IPS-15b (cell line): ENCODE data around the gene CISD1.
"Not testable (repeated sequence)": the region's sequence is repeated elsewhere in the genome, so short reads cannot be mapped to it uniquely, and the experiment has no call there.

Experiments
- H3K27me3 ChIP-seq: one replicate; pipeline ENCODE4 v1.6.1; 2013; ENCODE audit warnings: low read length; ENCODE audit not compliant: control insufficient read depth, insufficient read depth
- H3K36me3 ChIP-seq: one replicate; pipeline ENCODE4 v1.6.1; 2013; ENCODE audit warnings: low read length; ENCODE audit not compliant: control insufficient read depth, insufficient read depth
- H3K4me1 ChIP-seq: one replicate; pipeline ENCODE4 v1.6.1; 2013; ENCODE audit warnings: mild to moderate bottlenecking, low read length; ENCODE audit not compliant: control insufficient read depth, insufficient read depth
- H3K4me3 ChIP-seq: one replicate; pipeline ENCODE4 v1.5.1; 2013; ENCODE audit warnings: low read depth, low read length
- H3K9ac ChIP-seq: one replicate; pipeline ENCODE4 v1.6.1; 2013; ENCODE audit warnings: low read depth, mild to moderate bottlenecking, low read length
- H3K9me3 ChIP-seq: one replicate; pipeline ENCODE4 v1.6.1; 2013; ENCODE audit warnings: mild to moderate bottlenecking, low read length; ENCODE audit not compliant: control insufficient read depth, insufficient read depth

Gene CISD1

DNA sequence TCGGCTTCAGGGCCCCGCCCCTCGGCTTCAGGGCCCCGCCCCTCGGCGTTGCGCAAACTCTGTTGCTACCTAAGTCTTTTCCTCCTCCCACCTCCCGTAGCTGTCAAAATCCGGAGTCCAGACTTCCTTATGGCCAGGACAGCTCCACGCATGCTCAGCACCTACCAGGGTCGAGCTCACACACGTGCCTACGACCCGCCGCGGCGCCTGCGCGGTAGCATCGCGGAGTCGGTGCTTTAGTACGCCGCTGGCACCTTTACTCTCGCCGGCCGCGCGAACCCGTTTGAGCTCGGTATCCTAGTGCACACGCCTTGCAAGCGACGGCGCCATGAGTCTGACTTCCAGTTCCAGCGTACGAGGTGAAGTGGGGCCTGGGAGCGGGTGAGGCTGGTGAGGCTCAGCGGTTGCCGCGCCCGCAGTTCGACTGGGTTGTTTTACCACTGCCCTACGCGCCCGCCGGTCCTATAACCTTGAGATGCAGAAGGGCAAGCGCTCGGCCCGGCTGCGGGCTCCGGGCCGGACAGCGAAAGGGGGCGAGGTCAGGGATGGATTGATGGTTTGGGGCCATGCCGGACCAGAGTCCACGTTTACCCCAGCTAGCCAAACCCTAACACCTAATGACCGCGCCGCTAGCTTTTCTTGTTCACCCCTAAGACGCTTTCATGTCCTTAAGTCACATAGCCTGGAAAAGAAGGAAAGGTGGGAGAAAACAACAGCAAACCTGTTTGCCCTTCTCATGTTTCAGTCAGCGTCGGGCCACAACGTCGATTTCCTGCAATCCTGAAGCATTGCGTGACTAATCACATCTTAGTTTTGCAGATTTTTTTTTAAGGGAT is at the start of gene CISD1:
Gene CISD1 (plus strand): TSS at position 217 of the 836 bp plus-strand sequence. CDS start 112 bp downstream, at position 329.
- H3K27me3 ChIP-seq: no peaks in the 10 kb centered on the region
- H3K9me3 ChIP-seq: no peaks in the 10 kb centered on the region
- H3K4me1 ChIP-seq: peaks cover 7% of the 10 kb centered on the region
- no peaks in the 10 kb centered on the region for H3K36me3 ChIP-seq
- H3K4me3 ChIP-seq: peak within 1 kb of the TSS; percentile 96
- peak within 1 kb of the TSS; percentile 71 for H3K9ac ChIP-seq

DNA sequence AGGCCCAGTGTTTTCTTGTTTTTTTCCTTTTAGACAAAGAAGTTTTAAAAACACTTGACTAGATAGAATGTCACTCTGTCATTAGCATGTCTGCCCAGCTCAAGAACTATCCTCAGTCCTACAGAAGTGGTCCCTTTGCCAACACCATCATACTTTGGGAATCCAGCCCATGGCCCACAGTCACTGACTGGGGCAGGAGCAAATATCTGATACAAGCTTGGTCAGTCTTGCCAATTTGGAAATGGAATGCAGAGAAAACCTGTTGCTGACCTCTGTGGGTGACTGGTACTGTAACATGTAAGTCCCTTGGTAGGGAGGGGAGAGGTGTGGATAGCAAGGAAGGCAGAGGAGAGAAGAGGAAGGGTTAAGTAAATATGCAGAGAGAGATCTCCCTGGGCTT is 49.1 kb upstream of the CISD1 start:
- Histone ChIP-seq H3K9me3 (no peaks in the 10 kb centered on the region), H3K36me3 (no peaks in the 10 kb centered on the region), H3K4me3 (no peak overlapping the region), H3K27me3 (no peaks in the 10 kb centered on the region), H3K4me1 (no peaks in the 10 kb centered on the region), H3K9ac (no peak overlapping the region)

DNA sequence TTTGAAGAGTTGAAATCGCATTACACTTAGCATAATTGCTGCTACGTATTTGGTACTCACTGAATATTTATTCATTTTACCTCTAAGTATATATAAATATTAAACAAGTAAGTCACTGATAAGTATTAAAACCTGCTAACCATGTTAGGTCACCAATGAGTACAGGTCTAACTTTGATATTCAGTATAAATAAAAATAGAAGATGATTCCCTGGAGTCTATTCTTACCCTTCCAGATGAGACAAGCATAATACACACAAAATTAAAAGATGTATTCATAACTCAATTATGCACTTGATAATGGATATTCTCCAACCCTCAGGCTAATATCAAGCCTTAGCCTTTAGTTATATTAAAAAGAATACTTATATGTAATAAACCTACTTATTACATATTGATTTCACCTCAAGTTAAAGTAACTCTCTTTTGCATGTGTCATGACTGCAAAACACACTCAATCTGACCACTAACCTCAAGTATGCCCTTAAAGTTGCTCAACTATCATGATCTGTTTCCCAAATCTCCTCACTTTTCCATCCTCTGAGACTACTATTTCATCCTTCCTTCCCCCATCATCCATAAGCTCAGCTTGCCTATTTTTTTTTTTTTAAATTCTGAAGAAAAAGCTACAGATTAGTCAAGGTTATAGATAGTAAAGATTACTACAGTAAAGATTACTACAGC is 48.1 kb upstream of the CISD1 start:
- H3K4me1 ChIP-seq: no peaks in the 10 kb centered on the region
- no peaks in the 10 kb centered on the region for H3K27me3 ChIP-seq
- H3K9ac ChIP-seq: no peak overlapping the region
- no peaks in the 10 kb centered on the region for H3K9me3 ChIP-seq
- H3K4me3 ChIP-seq: no peak overlapping the region
- H3K36me3 ChIP-seq: no peaks in the 10 kb centered on the region

DNA sequence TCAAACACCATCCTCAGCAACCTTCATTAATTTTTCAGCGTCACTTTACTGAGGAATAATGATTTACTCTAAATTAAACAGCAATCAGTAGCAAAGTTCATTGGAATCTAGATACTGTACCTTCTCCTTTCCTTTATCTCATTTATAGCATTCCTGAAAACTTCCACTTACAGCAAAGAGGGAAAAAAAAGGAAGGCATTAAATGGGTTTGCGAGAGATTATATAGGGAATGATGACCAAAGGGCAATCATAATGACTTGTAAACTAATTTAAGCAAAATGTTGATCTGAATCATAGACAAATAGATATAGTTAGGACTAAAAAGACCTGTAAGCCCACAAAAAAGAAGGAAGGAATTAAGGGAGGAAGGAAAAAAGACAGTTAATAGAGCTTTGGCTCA is 43.3 kb upstream of the CISD1 start:
- Histone ChIP-seq H3K27me3 (no peaks in the 10 kb centered on the region), H3K9ac (no peak overlapping the region), H3K4me1 (peaks cover 4% of the 10 kb centered on the region), H3K9me3 (no peaks in the 10 kb centered on the region), H3K4me3 (no peak overlapping the region), H3K36me3 (no peaks in the 10 kb centered on the region)

DNA sequence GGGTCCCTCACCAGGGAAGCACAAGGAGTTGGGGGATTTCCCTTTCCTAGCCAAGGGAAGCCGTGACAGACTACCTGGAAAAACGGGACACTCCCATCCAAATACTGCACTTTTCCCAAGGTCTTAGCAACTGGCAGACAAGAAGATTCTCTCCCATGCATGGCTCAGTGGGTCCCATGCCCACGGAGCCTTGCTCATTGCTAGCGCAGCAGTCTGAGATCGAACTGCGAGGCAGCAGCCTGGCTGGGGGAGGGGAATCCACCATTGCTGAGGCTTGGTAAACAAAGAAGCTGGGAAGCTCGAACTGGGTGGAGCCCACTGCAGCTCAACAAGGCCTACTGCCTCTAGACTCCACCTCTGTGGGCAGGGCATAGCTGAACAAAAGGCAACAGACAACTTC is 39.1 kb upstream of the CISD1 start:
- H3K4me1 ChIP-seq, H3K36me3 ChIP-seq, H3K9me3 ChIP-seq, H3K9ac ChIP-seq, H3K27me3 ChIP-seq: not testable (repeated sequence)
- peak overlapping the region; percentile 18 for H3K4me3 ChIP-seq

DNA sequence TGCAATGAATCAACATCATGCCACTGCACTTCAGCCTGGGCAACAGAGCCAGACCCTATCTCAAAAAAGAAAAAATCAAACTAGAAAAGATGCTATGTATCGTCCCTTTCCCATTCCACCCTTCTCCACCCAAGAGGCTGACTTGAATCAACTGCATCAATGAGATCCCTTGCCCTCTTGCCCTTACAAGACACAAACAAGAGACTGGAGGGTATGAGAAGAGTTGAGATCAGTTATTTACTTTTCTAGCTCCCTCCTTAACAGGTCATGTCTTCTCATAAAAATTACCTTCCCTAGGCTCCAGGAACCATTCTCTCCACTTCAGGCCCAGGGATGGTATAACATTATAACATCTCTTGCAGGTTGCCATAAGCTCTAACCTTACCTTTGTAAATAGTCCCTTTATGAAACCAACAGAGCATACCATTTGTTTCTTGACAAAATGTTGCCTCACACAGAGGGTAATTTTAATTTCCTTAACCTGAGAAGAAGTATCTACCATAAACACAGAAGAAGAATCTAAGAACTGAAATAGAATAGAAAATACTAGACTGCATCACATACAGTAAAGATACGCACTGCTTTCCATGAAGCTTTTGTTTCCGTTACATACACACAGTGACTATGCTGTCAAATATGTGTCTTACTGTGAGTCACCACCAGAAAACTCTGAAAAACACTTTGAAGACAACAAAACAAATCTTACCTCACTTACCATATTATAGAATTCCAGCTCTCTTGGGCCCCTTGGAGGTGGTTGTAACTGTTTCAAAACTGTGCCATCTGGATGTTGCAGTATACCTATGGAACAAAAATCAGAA is 31.7 kb upstream of the CISD1 start:
- no peak overlapping the region for H3K4me3 ChIP-seq
- no peaks in the 10 kb centered on the region for H3K27me3 ChIP-seq
- peaks cover 9% of the 10 kb centered on the region for H3K4me1 ChIP-seq
- no peak overlapping the region for H3K9ac ChIP-seq
- H3K36me3 ChIP-seq: no peaks in the 10 kb centered on the region
- no peaks in the 10 kb centered on the region for H3K9me3 ChIP-seq

DNA sequence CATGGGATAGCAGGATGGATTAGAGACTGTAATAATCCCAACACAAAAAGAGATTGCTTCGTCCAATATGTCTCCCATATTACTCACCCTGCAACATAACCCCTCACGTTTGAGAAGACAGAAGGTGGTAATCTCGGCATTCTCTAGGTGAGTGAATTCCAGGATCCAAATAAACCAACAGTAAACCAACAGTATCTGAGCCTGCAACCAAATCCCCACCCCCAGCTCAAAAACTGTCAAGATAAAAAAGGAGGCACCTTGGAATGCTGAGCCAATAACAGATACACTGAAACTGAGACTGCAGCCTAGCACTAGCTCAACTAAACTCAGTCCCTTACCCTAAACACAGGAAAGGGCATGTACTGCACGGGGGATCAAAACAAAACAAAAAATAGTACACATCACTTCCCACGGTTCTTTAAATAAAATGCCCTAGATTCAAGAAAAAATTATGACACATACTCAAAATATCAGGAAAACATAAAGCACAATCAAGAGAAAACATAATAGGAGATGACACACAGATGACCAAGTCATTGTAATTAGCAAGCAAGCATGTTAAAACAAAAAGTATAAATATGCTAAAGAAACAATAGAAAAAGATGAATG is 29.3 kb upstream of the CISD1 start:
- no peak overlapping the region for H3K9ac ChIP-seq
- no peaks in the 10 kb centered on the region for H3K9me3 ChIP-seq
- H3K4me1 ChIP-seq: peaks cover 9% of the 10 kb centered on the region
- H3K27me3 ChIP-seq: no peaks in the 10 kb centered on the region
- H3K36me3 ChIP-seq: no peaks in the 10 kb centered on the region
- H3K4me3 ChIP-seq: no peak overlapping the region

DNA sequence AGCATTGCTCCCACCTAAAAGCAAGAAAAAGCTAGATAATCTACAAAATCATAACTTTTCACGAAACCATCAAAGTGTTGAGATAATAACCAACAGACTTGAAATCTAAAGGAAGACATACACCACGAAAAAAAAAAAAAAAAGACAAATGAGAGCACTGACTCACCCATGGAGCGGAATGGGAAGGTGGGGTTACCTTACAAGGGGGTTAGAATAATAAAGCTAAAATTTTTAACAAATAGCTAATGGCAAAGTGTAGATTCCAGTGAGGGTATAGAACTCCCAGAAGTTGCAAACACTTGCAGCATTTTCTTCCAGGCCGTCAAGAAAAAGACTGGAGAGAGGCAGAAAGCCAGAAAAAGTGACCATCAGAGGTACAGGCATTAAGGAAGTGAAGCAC is 28.4 kb upstream of the CISD1 start:
- Histone ChIP-seq H3K9ac (no peak overlapping the region), H3K4me1 (peaks cover 9% of the 10 kb centered on the region), H3K27me3 (no peaks in the 10 kb centered on the region), H3K4me3 (no peak overlapping the region), H3K36me3 (peaks cover 3% of the 10 kb centered on the region), H3K9me3 (no peaks in the 10 kb centered on the region)

DNA sequence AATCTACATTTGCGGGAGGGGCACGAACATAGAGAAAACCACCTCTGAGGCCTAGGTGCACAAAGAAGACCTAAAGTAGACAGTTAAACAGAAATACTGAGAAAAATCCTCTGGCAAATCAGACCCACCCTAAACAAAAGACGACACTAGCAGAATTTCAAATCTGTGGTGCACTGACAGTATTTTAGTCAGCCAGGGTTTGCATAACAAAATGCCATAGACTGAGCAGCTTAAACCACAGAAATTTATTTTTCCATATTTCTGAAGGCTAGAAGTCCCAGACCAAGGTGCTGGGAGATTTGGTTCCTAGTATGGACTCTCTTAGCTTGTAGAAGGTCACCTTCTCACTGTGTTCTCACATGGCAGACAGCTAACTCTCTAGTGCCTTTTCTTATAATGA is 27.6 kb upstream of the CISD1 start:
- Histone ChIP-seq H3K9ac (no peak overlapping the region), H3K4me3 (no peak overlapping the region), H3K9me3 (no peaks in the 10 kb centered on the region), H3K36me3 (peaks cover 3% of the 10 kb centered on the region), H3K4me1 (peaks cover 9% of the 10 kb centered on the region), H3K27me3 (no peaks in the 10 kb centered on the region)

DNA sequence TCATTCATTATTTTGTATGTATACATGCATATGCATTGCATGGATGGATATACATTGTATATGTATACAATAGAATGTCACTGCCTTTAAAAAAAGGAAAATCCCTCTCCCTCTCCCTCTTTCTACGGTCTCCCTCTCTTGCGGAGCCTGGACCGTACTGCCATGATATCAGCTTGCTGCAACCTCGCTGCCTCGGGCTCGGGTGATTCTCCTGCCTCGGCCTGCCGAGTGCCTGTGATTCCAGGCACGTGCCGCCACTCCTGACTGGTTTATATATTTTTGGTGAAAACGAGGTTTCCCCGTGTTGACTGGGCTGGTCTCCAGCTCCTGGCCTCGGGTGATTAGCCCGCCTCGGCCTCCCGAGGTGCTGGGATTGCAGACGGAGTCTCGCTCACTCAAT is 25.7 kb upstream of the CISD1 start:
- Histone ChIP-seq H3K36me3 (peaks cover 3% of the 10 kb centered on the region), H3K9me3 (no peaks in the 10 kb centered on the region), H3K9ac (no peak overlapping the region), H3K27me3 (no peaks in the 10 kb centered on the region), H3K4me3 (no peak overlapping the region), H3K4me1 (peaks cover 9% of the 10 kb centered on the region)

DNA sequence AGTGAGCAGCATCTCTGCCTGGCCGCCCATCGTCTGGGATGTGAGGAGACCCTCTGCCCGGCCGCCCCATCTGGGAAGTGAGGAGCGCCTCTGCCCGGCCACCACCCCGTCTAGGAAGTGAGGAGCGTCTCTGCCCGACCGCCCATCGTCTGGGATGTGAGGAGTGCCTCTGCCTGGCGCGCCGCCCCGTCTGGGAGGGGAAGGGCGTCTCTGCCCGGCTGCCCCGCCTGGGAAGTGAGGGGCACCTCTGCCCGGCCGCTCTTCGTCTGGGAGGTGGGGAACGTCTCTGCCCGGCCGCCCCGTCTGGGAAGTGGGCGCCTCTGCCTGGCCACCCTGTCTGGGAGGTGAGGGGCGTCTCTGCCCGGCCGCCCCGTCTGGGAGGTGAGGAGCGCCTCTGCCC is 25.2 kb upstream of the CISD1 start:
- H3K36me3 ChIP-seq, H3K27me3 ChIP-seq, H3K4me3 ChIP-seq, H3K9me3 ChIP-seq, H3K9ac ChIP-seq, H3K4me1 ChIP-seq: not testable (repeated sequence)
